Stimulated activated naive CD8-positive, alpha-beta T cell treated with anti-CD3 and anti-CD28 coated beads, Interleukin-15, amount 100 ng/mL, for 72 hours (primary cell): Measurements from ENCODE around the gene C9orf72.
A peak's percentile ranks its signal among the peaks of the same experiment; 100 is the strongest.

Experiments used
- ATAC-seq: fragments of 150-1000 bp; cut with Tn5 transposase; 2 replicates; pipeline ENCODE4 v1.10.0; 2021; ENCODE audit warnings: mild to moderate bottlenecking, moderate library complexity
- DNase-seq, 2 donors: peaks; one replicate each; pipeline ENCODE4 v3.0.0; 2021 to 2022
- H3K27ac Mint-ChIP-seq, 2 donors: one replicate each; pipeline ENCODE4 v1.8.0; 2022; ENCODE audit warnings: mild to moderate bottlenecking in 2 of 2, mixed read lengths in 2 of 2, moderate library complexity in 2 of 2
- H3K27me3 Mint-ChIP-seq: one replicate; pipeline ENCODE4 v1.8.0; 2022; ENCODE audit warnings: mixed read lengths
- H3K4me1 Mint-ChIP-seq: one replicate; pipeline ENCODE4 v1.8.0; 2022; ENCODE audit warnings: mild to moderate bottlenecking, mixed read lengths
- H3K4me3 Mint-ChIP-seq, 2 donors: one replicate each; pipeline ENCODE4 v1.8.0; 2022; ENCODE audit warnings: mild to moderate bottlenecking in 2 of 2, mixed read lengths in 2 of 2, moderate library complexity in 1 of 2
- H3K9me3 Mint-ChIP-seq, 2 donors: one replicate each; pipeline ENCODE4 v1.8.0; 2022; ENCODE audit warnings: mixed read lengths in 2 of 2

C9orf72 gene

GRCh38 chr9:27535701-27536118 is 37.6 kb downstream of the C9orf72 start:
- no peak for DNase-seq
- no peak overlapping the region for H3K4me3 Mint-ChIP-seq
- ATAC-seq = no peak
- H3K9me3 Mint-ChIP-seq = no peaks in the 10 kb centered on the region
- no peaks in the 10 kb centered on the region for H3K27me3 Mint-ChIP-seq
- no peaks in the 10 kb centered on the region for H3K4me1 Mint-ChIP-seq
- H3K27ac Mint-ChIP-seq = no peak overlapping the region

- peaks cover 3% of the 10 kb centered on the region for H3K4me1 Mint-ChIP-seq
- no peak overlapping the region for H3K27ac Mint-ChIP-seq
- DNase-seq (no peak), ATAC-seq (no peak)
- no peaks in the 10 kb centered on the region for H3K9me3 Mint-ChIP-seq
- no peaks in the 10 kb centered on the region for H3K27me3 Mint-ChIP-seq
- no peak overlapping the region for H3K4me3 Mint-ChIP-seq
These were observed 38.5 kb downstream of the C9orf72 start for GRCh38 chr9:27534658-27535209.

- Mint-ChIP-seq H3K4me3 (no peak overlapping the region), H3K27me3 (no peaks in the 10 kb centered on the region), H3K27ac (no peak overlapping the region), H3K9me3 (no peaks in the 10 kb centered on the region), H3K4me1 (peaks cover 6% of the 10 kb centered on the region)
- no peak for ATAC-seq
- no peak for DNase-seq
These were observed 39.1 kb downstream of the C9orf72 start for GRCh38 chr9:27534131-27534530.

GRCh38 chr9:27533311-27533710 is 40.0 kb downstream of the C9orf72 start:
- H3K27ac Mint-ChIP-seq = no peak overlapping the region
- DNase-seq = no peak
- no peaks in the 10 kb centered on the region for H3K9me3 Mint-ChIP-seq
- H3K27me3 Mint-ChIP-seq = peaks cover 1% of the 10 kb centered on the region
- H3K4me3 Mint-ChIP-seq = no peak overlapping the region
- peaks cover 13% of the 10 kb centered on the region for H3K4me1 Mint-ChIP-seq
- no peak for ATAC-seq

GRCh38 chr9:27532046-27532445 is 41.2 kb downstream of the C9orf72 start:
- Mint-ChIP-seq H3K4me1 (peaks cover 19% of the 10 kb centered on the region), H3K9me3 (no peaks in the 10 kb centered on the region), H3K27me3 (peaks cover 14% of the 10 kb centered on the region), H3K27ac (no peak overlapping the region), H3K4me3 (no peak overlapping the region)
- no peak for ATAC-seq
- no peak for DNase-seq

- Mint-ChIP-seq H3K9me3 (no peaks in the 10 kb centered on the region), H3K4me1 (peaks cover 19% of the 10 kb centered on the region), H3K4me3 (no peak overlapping the region), H3K27me3 (peaks cover 23% of the 10 kb centered on the region), H3K27ac (no peak overlapping the region)
- DNase-seq = no peak
- ATAC-seq = no peak
These were observed 42.1 kb downstream of the C9orf72 start for GRCh38 chr9:27530915-27531755.

- Mint-ChIP-seq H3K9me3 (no peaks in the 10 kb centered on the region), H3K27me3 (peaks cover 28% of the 10 kb centered on the region), H3K4me3 (peak within 1 kb of the TSS; percentile 89 to 91), H3K4me1 (peaks cover 19% of the 10 kb centered on the region), H3K27ac (peak within 1 kb of the TSS; percentile 77 to 82)
- ATAC-seq (peak; percentile 89), DNase-seq (peak; percentile 79 to 80)
These were observed 43.7 kb downstream of the C9orf72 start, which contains the start of gene MOB3B for GRCh38 chr9:27529316-27530278. Gene MOB3B, minus strand, starts transcription at chr9:27529814. Its CDS starts 74,264 bp downstream, at chr9:27455550.

- Mint-ChIP-seq H3K4me3 (peak overlapping the region; percentile 89 to 91), H3K4me1 (peaks cover 19% of the 10 kb centered on the region), H3K27me3 (peaks cover 28% of the 10 kb centered on the region), H3K9me3 (no peaks in the 10 kb centered on the region), H3K27ac (peak overlapping the region; percentile 77 to 82)
- ATAC-seq (peak; percentile 70), DNase-seq (peak; percentile 45 to 65)
These were observed 44.4 kb downstream of the C9orf72 start for GRCh38 chr9:27528886-27529315.

- DNase-seq (peak; percentile 50 to 53), ATAC-seq (peak; percentile 58)
- Mint-ChIP-seq H3K9me3 (no peaks in the 10 kb centered on the region), H3K27me3 (peaks cover 28% of the 10 kb centered on the region), H3K27ac (peak overlapping the region; percentile 77 to 82), H3K4me3 (peak overlapping the region; percentile 89 to 91), H3K4me1 (peaks cover 19% of the 10 kb centered on the region)
These were observed 45.0 kb downstream of the C9orf72 start for GRCh38 chr9:27528076-27528885.

- Mint-ChIP-seq H3K9me3 (no peaks in the 10 kb centered on the region), H3K27me3 (peaks cover 28% of the 10 kb centered on the region), H3K4me1 (peaks cover 19% of the 10 kb centered on the region), H3K27ac (no peak overlapping the region), H3K4me3 (peak overlapping the region in 1 of 2 donors; percentile 91)
- ATAC-seq (no peak), DNase-seq (no peak)
These were observed 45.6 kb downstream of the C9orf72 start for GRCh38 chr9:27527702-27528075.

- peaks cover 28% of the 10 kb centered on the region for H3K27me3 Mint-ChIP-seq
- ATAC-seq = no peak
- no peak within 1 kb of the TSS for H3K27ac Mint-ChIP-seq
- H3K4me3 Mint-ChIP-seq = no peak within 1 kb of the TSS
- no peaks in the 10 kb centered on the region for H3K9me3 Mint-ChIP-seq
- no peak for DNase-seq
- peaks cover 13% of the 10 kb centered on the region for H3K4me1 Mint-ChIP-seq
These were observed 49.0 kb downstream of the C9orf72 start, which contains the start of gene IFNK for GRCh38 chr9:27524236-27524635. Gene IFNK, plus strand, starts transcription at chr9:27524290. Its CDS starts 47 bp downstream, at chr9:27524337.

- Mint-ChIP-seq H3K4me3 (no peak overlapping the region), H3K4me1 (peaks cover 4% of the 10 kb centered on the region), H3K9me3 (no peaks in the 10 kb centered on the region), H3K27me3 (peaks cover 25% of the 10 kb centered on the region), H3K27ac (no peak overlapping the region)
- DNase-seq (no peak), ATAC-seq (no peak)
These were observed 50.1 kb downstream of the C9orf72 start for GRCh38 chr9:27523141-27523540.

- DNase-seq = no peak
- no peak overlapping the region for H3K27ac Mint-ChIP-seq
- peaks cover 4% of the 10 kb centered on the region for H3K27me3 Mint-ChIP-seq
- H3K4me3 Mint-ChIP-seq = no peak overlapping the region
- no peaks in the 10 kb centered on the region for H3K9me3 Mint-ChIP-seq
- no peaks in the 10 kb centered on the region for H3K4me1 Mint-ChIP-seq
- ATAC-seq = no peak
These were observed 52.3 kb downstream of the C9orf72 start for GRCh38 chr9:27520986-27521385.

- no peaks in the 10 kb centered on the region for H3K4me1 Mint-ChIP-seq
- no peaks in the 10 kb centered on the region for H3K27me3 Mint-ChIP-seq
- no peak overlapping the region for H3K4me3 Mint-ChIP-seq
- ATAC-seq (no peak), DNase-seq (no peak)
- no peak overlapping the region for H3K27ac Mint-ChIP-seq
- no peaks in the 10 kb centered on the region for H3K9me3 Mint-ChIP-seq
These were observed 53.5 kb downstream of the C9orf72 start for GRCh38 chr9:27519466-27520465.
